NT2/D1 (cell line): ENCODE data around the gene DNAJC17.

Source experiments
- DNase-seq: peaks from one replicate; pipeline ENCODE4 v3.0.0-alpha.2; 2011; ENCODE audit warnings: low read depth, low spot score
- H3K27me3 ChIP-seq: 2 replicates; pipeline ENCODE4 v1.6.0; 2011; ENCODE audit warnings: mild to moderate bottlenecking; ENCODE audit not compliant: insufficient read length, insufficient read depth
- H3K36me3 ChIP-seq: 2 replicates; pipeline ENCODE4 v1.6.1; 2011; ENCODE audit warnings: mild to moderate bottlenecking, low read length, mixed read lengths; ENCODE audit not compliant: insufficient read depth, insufficient read length
- H3K4me1 ChIP-seq: 2 replicates; pipeline ENCODE4 v1.5.1; 2011; ENCODE audit not compliant: insufficient read depth, insufficient read length
- H3K4me3 ChIP-seq: 2 replicates; pipeline ENCODE4 v1.5.1; 2011; ENCODE audit warnings: low read depth; ENCODE audit not compliant: insufficient read length
- H3K9ac ChIP-seq: 2 replicates; pipeline ENCODE4 v1.6.0; 2011; ENCODE audit warnings: low read depth; ENCODE audit not compliant: insufficient read length
- H3K9me3 ChIP-seq: 2 replicates; pipeline ENCODE4 v1.5.1; 2011; ENCODE audit warnings: mild to moderate bottlenecking, low read length; ENCODE audit not compliant: insufficient read depth
- SUZ12 ChIP-seq: IDR thresholded peaks from 2 replicates; pipeline ENCODE4 v1.6.1; 2011; ENCODE audit not compliant: insufficient read length, insufficient read depth; ENCODE audit errors: extremely low read depth
- YY1 ChIP-seq: IDR thresholded peaks from 2 replicates; pipeline ENCODE4 v1.6.1; 2011; ENCODE audit not compliant: insufficient read length, insufficient read depth
- ZNF274 ChIP-seq: IDR thresholded peaks from 2 replicates; pipeline ENCODE4 v1.6.1; 2011; ENCODE audit warnings: mild to moderate bottlenecking, low read depth, low read length

The DNAJC17 gene, protein sequence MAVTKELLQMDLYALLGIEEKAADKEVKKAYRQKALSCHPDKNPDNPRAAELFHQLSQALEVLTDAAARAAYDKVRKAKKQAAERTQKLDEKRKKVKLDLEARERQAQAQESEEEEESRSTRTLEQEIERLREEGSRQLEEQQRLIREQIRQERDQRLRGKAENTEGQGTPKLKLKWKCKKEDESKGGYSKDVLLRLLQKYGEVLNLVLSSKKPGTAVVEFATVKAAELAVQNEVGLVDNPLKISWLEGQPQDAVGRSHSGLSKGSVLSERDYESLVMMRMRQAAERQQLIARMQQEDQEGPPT

DNA sequence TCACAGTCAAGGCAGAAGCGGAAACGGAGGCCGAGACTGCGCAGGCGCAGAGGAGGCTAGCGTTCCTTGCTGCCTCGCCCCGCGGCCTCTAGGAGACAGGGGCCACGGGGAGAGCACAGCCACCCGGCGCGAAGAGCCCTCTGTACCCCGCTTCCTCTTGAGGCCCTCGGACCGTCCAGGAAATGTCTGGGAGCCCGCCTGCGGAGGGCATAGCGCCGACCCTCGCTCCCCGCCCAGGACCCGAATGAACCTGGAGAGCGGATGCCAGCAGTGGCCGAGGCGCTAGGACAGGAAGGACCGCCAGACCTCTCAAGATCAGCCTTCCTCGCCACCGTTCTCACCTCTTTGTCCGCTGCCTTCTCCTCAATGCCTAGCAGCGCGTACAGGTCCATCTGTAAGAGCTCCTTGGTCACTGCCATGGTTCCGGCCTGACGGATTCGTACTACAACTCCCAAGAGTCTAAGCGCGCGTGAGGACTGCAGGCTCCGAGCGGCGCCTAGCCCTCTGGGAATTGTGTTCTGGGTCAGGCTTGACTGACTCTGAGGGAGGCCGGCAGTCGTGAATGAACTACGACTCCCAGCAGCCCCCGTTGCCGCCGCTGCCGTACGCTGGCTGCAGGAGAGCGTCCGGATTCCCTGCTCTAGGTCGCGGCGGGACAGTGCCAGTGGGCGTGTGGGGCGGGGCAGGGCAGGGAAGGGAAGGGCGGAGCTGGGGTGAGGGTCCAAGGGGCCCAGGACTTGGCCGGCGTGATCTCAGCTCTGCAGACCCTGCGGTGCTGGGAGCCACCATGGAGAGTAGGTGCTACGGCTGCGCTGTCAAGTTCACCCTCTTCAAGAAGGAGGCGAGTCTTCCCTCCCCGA lies at the start of gene DNAJC17, which contains the start of gene ZFYVE19:
TSS of gene DNAJC17 (minus strand) at position 446 of the 860 bp plus-strand sequence. CDS start at position 419, 27 bp downstream.
TSS of gene ZFYVE19 (plus strand) at position 62 of the 860 bp plus-strand sequence. CDS start at position 563, 501 bp downstream.
- no peak for TF ChIP-seq ZNF274
- TF ChIP-seq YY1: peak; percentile 14
- no peak for TF ChIP-seq SUZ12
- H3K9ac ChIP-seq: peak within 1 kb of the TSS; percentile 99
- H3K36me3 ChIP-seq: peaks cover 38% of the 10 kb centered on the region
- peak; percentile 95 for DNase-seq
- no peaks in the 10 kb centered on the region for H3K27me3 ChIP-seq
- no peaks in the 10 kb centered on the region for H3K9me3 ChIP-seq
- H3K4me3 ChIP-seq: peak within 1 kb of the TSS; percentile 100
- H3K4me1 ChIP-seq: peaks cover 3% of the 10 kb centered on the region

DNA sequence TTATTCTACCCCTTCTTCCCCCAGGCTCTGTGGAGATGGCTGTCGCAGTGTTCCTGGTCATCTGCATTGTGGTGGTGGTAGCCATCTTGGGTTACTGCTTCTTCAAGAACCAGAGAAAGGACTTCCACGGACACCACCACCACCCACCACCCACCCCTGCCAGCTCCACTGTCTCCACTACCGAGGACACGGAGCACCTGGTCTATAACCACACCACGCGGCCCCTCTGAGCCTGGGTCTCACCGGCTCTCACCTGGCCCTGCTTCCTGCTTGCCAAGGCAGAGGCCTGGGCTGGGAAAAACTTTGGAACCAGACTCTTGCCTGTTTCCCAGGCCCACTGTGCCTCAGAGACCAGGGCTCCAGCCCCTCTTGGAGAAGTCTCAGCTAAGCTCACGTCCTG lies 49.5 kb upstream of the DNAJC17 start:
- H3K9ac ChIP-seq: no peak overlapping the region
- no peak overlapping the region for H3K4me3 ChIP-seq

DNA sequence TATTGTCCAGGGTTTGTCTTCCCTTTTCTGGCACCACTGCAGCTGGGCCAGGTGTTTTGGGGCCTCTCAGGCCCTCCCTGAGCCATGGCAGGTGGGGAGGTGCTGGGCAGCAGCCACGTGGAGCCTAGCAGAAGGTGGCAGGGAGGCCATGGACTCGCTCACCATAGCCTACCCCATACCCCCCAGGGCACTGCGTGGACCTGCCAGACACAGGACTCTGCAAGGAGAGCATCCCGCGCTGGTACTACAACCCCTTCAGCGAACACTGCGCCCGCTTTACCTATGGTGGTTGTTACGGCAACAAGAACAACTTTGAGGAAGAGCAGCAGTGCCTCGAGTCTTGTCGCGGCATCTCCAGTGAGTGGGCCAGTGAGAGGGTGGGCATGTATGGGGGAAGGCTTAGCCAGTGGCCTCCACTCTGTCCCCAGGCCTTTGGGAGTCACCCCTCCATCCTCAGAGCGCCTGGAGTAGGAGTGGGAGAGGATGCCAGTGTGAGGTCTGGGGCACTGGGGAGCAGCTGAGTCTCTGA lies 48.5 kb upstream of the DNAJC17 start:
- no peaks in the 10 kb centered on the region for H3K27me3 ChIP-seq
- no peak overlapping the region for H3K9ac ChIP-seq
- H3K9me3 ChIP-seq: no peaks in the 10 kb centered on the region
- H3K36me3 ChIP-seq: peaks cover 42% of the 10 kb centered on the region
- no peak for DNase-seq
- H3K4me1 ChIP-seq: peaks cover 9% of the 10 kb centered on the region
- H3K4me3 ChIP-seq: no peak overlapping the region
- no peak for TF ChIP-seq SUZ12
- TF ChIP-seq YY1: no peak
- no peak for TF ChIP-seq ZNF274

More for the DNA sequence above, 49.5 kb upstream of the DNAJC17 start:
- H3K27me3 ChIP-seq: no peaks in the 10 kb centered on the region
- H3K36me3 ChIP-seq: peaks cover 42% of the 10 kb centered on the region
- TF ChIP-seq ZNF274: no peak
- no peak for TF ChIP-seq SUZ12
- TF ChIP-seq YY1: no peak
- H3K9me3 ChIP-seq: no peaks in the 10 kb centered on the region
- no peak for DNase-seq
- H3K4me1 ChIP-seq: peaks cover 9% of the 10 kb centered on the region

DNA sequence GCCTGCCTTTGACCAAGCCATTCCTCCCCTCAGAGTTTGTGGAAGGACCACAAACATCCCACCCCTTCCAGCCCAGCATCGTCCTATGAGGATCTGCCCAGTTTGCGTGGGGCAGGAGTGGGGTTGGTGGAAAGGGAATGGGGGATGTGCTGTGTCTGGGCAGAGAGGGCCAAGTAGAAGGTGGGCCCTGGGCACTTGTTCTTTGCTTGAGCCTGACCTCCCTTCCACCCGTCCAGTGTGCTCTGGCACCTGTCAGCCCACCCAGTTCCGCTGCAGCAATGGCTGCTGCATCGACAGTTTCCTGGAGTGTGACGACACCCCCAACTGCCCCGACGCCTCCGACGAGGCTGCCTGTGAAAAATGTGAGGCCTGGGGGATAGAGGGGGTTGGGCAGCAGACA lies 46.9 kb upstream of the DNAJC17 start:
- no peak overlapping the region for H3K9ac ChIP-seq
- no peaks in the 10 kb centered on the region for H3K27me3 ChIP-seq
- H3K9me3 ChIP-seq: no peaks in the 10 kb centered on the region
- H3K36me3 ChIP-seq: peaks cover 47% of the 10 kb centered on the region
- TF ChIP-seq YY1 (no peak), ZNF274 (no peak), SUZ12 (no peak)
- peaks cover 6% of the 10 kb centered on the region for H3K4me1 ChIP-seq
- H3K4me3 ChIP-seq: no peak overlapping the region
- no peak for DNase-seq

DNA sequence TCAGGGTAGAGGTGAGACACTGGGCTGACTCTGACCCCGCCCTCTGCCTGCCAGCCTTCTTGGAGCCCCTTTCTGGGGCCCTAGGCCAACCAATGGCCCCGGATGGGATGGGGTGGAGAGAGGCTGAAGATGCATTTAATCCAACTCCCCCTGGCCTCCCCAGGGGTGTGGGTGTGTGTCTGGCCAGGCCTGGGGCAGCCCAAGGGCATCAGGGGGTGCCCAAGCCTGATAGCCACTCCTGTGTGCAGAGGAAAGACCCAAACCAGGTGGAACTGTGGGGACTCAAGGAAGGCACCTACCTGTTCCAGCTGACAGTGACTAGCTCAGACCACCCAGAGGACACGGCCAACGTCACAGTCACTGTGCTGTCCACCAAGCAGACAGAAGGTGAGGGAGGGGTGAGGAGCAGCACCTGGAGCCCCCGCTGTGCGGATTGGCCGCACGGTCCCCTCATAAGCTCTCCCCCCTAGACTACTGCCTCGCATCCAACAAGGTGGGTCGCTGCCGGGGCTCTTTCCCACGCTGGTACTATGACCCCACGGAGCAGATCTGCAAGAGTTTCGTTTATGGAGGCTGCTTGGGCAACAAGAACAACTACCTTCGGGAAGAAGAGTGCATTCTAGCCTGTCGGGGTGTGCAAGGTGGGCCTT lies 46.1 kb upstream of the DNAJC17 start:
- TF ChIP-seq SUZ12: no peak
- TF ChIP-seq YY1: no peak
- Histone ChIP-seq H3K36me3 (peaks cover 44% of the 10 kb centered on the region), H3K9ac (no peak overlapping the region)

DNA sequence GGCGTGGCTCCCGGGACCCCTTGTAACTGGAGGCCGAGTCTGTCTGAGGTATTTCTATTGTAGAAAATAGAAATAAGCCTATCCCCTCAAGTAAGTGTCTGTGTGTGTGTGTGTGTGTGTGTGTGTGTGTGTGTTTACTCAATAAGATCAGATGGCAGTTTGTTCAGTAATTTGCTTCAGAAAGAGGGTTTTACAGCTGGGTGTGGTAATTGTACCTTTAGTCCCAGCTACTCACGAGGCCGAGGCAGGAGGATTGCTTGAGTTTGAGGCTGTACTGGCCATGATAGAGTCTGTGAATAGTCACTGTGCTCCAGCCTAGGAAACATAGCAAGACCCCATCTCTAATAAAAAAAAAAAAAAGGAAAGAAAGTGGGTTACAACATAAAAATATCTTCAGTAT lies 45.3 kb upstream of the DNAJC17 start:
- peaks cover 5% of the 10 kb centered on the region for H3K4me1 ChIP-seq
- no peaks in the 10 kb centered on the region for H3K9me3 ChIP-seq
- H3K4me3 ChIP-seq: no peak overlapping the region
- no peak overlapping the region for H3K9ac ChIP-seq
- peaks cover 44% of the 10 kb centered on the region for H3K36me3 ChIP-seq
- TF ChIP-seq ZNF274 (no peak), SUZ12 (no peak), YY1 (no peak)
- H3K27me3 ChIP-seq: no peaks in the 10 kb centered on the region
- DNase-seq: no peak

More for the DNA sequence above, 46.1 kb upstream of the DNAJC17 start:
- H3K4me1 ChIP-seq: peaks cover 6% of the 10 kb centered on the region
- no peak overlapping the region for H3K4me3 ChIP-seq
- H3K27me3 ChIP-seq: no peaks in the 10 kb centered on the region
- H3K9me3 ChIP-seq: no peaks in the 10 kb centered on the region
- DNase-seq: no peak
